HEK293 (cell line): Measurements from ENCODE around the gene PRKAG2.

Experiments used
- KLF16 ChIP-seq: fragments of 450-650 bp; formaldehyde crosslinking; IDR thresholded peaks from 2 replicates; pipeline ENCODE4 v1.5.1; 2017; ENCODE audit warnings: missing biosample characterization, missing genetic modification characterization
- RBAK ChIP-seq: fragments of 450-650 bp; formaldehyde crosslinking; IDR thresholded peaks from 2 replicates; pipeline ENCODE4 v1.5.1; 2016; ENCODE audit warnings: missing biosample characterization, missing genetic modification characterization
- SETDB1 ChIP-seq: IDR thresholded peaks from one replicate; pipeline ENCODE4 v1.6.1; 2017; ENCODE audit warnings: mild to moderate bottlenecking, low read length, moderate library complexity, mixed read lengths; ENCODE audit not compliant: insufficient read length
- YY1 ChIP-seq: fragments of 450-650 bp; formaldehyde crosslinking; IDR thresholded peaks from 2 replicates; pipeline ENCODE4 v1.5.1; 2018; ENCODE audit warnings: missing biosample characterization, missing genetic modification characterization
- ZIC2 ChIP-seq: fragments of 450-650 bp; formaldehyde crosslinking; IDR thresholded peaks from 2 replicates; pipeline ENCODE4 v1.5.1; 2016; ENCODE audit warnings: missing biosample characterization, missing genetic modification characterization
- ZNF16 ChIP-seq: fragments of 450-650 bp; formaldehyde crosslinking; IDR thresholded peaks from 2 replicates; pipeline ENCODE4 v1.5.1; 2016; ENCODE audit warnings: low read depth, missing biosample characterization, missing genetic modification characterization
- ZNF239 ChIP-seq: fragments of 450-650 bp; formaldehyde crosslinking; IDR thresholded peaks from 2 replicates; pipeline ENCODE4 v1.5.1; 2016; ENCODE audit warnings: missing biosample characterization, missing genetic modification characterization
- ZNF302 ChIP-seq: fragments of 450-650 bp; formaldehyde crosslinking; IDR thresholded peaks from 2 replicates; pipeline ENCODE4 v1.5.1; 2016; ENCODE audit warnings: missing biosample characterization, missing genetic modification characterization, low read depth
- ZNF621 ChIP-seq: fragments of 450-650 bp; formaldehyde crosslinking; IDR thresholded peaks from 2 replicates; pipeline ENCODE4 v1.5.1; 2017; ENCODE audit warnings: missing biosample characterization, missing genetic modification characterization
- ZNF776 ChIP-seq: fragments of 450-650 bp; formaldehyde crosslinking; IDR thresholded peaks from 2 replicates; pipeline ENCODE4 v1.5.0; 2017; ENCODE audit warnings: missing biosample characterization, missing genetic modification characterization, borderline replicate concordance
- ZNF792 ChIP-seq: fragments of 450-650 bp; formaldehyde crosslinking; IDR thresholded peaks from 2 replicates; pipeline ENCODE4 v1.5.1; 2016; ENCODE audit warnings: missing biosample characterization, missing genetic modification characterization
- TF ChIP-seq, protein P1 (sequence below): fragments of 450-650 bp; formaldehyde crosslinking; IDR thresholded peaks from 2 replicates; pipeline ENCODE4 v1.5.1; 2016; ENCODE audit warnings: missing biosample characterization, missing genetic modification characterization
- TF ChIP-seq, protein P2 (sequence below): fragments of 450-650 bp; formaldehyde crosslinking; IDR thresholded peaks from 2 replicates; pipeline ENCODE4 v1.5.1; 2016; ENCODE audit warnings: missing biosample characterization, missing genetic modification characterization
- TF ChIP-seq, protein P3 (sequence below): fragments of 450-650 bp; formaldehyde crosslinking; IDR thresholded peaks from 2 replicates; pipeline ENCODE4 v1.5.1; 2016; ENCODE audit warnings: missing biosample characterization, missing genetic modification characterization

DNA sequence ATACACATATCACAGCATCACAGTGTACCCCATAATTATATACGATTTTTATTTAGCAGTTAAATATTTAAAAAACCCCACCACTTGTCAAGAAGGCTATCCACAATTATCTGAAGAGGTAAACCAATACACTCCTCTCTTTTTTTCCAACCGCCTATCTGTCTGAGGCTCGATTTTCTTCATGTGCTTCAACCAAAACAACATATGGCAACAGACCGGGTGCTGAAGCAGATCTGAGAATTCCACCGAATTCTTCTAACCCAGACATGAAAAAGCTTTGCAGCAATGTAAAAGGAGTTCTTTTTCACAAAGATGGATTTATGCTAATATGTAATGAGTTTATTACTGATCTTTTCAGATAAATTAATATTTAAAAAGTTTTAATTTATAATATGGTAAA lies 224.8 kb downstream of the PRKAG2 start:
- TF ChIP-seq, protein P1, sequence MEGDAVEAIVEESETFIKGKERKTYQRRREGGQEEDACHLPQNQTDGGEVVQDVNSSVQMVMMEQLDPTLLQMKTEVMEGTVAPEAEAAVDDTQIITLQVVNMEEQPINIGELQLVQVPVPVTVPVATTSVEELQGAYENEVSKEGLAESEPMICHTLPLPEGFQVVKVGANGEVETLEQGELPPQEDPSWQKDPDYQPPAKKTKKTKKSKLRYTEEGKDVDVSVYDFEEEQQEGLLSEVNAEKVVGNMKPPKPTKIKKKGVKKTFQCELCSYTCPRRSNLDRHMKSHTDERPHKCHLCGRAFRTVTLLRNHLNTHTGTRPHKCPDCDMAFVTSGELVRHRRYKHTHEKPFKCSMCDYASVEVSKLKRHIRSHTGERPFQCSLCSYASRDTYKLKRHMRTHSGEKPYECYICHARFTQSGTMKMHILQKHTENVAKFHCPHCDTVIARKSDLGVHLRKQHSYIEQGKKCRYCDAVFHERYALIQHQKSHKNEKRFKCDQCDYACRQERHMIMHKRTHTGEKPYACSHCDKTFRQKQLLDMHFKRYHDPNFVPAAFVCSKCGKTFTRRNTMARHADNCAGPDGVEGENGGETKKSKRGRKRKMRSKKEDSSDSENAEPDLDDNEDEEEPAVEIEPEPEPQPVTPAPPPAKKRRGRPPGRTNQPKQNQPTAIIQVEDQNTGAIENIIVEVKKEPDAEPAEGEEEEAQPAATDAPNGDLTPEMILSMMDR (tag by site-specific recombination) = no peak
- TF ChIP-seq KLF16 (tag by site-specific recombination) = no peak
- no peak for TF ChIP-seq ZIC2 (tag by site-specific recombination)
- TF ChIP-seq ZNF621 (tag by site-specific recombination) = no peak
- TF ChIP-seq, protein P2, sequence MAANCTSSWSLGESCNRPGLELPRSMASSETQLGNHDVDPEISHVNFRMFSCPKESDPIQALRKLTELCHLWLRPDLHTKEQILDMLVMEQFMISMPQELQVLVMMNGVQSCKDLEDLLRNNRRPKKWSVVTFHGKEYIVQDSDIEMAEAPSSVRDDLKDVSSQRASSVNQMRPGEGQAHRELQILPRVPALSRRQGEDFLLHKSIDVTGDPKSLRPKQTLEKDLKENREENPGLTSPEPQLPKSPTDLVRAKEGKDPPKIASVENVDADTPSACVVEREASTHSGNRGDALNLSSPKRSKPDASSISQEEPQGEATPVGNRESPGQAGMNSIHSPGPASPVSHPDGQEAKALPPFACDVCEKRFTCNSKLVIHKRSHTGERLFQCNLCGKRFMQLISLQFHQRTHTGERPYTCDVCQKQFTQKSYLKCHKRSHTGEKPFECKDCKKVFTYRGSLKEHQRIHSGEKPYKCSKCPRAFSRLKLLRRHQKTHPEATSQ (tag by site-specific recombination) = no peak
- no peak for TF ChIP-seq ZNF776 (tag by site-specific recombination)
- TF ChIP-seq YY1 = no peak
- no peak for TF ChIP-seq ZNF16 (tag by site-specific recombination)
- TF ChIP-seq ZNF302 = no peak
- TF ChIP-seq, protein P3, sequence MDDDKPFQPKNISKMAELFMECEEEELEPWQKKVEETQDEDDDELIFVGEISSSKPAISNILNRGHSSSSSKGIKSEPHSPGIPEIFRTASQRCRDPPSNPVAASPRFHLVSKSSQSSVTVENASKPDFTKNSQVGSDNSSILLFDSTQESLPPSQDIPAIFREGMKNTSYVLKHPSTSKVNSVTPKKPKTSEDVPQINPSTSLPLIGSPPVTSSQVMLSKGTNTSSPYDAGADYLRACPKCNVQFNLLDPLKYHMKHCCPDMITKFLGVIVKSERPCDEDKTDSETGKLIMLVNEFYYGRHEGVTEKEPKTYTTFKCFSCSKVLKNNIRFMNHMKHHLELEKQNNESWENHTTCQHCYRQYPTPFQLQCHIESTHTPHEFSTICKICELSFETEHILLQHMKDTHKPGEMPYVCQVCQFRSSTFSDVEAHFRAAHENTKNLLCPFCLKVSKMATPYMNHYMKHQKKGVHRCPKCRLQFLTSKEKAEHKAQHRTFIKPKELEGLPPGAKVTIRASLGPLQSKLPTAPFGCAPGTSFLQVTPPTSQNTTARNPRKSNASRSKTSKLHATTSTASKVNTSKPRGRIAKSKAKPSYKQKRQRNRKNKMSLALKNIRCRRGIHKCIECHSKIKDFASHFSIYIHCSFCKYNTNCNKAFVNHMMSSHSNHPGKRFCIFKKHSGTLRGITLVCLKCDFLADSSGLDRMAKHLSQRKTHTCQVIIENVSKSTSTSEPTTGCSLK (tag by site-specific recombination) = no peak
- TF ChIP-seq ZNF239 (tag by site-specific recombination) = no peak
- no peak for TF ChIP-seq RBAK
- TF ChIP-seq SETDB1 = no peak
- no peak for TF ChIP-seq ZNF792
